Hepatocyte (in vitro differentiated cells): Measurements from ENCODE around the gene FBXO3.

Experiments
- CTCF ChIP-seq: fragments of 200-600 bp; sonication (generic); IDR thresholded peaks from 2 replicates; pipeline ENCODE4 v1.5.1; 2016; ENCODE audit warnings: antibody characterized with exemption, mild to moderate bottlenecking; ENCODE audit not compliant: poor library complexity
- EZH2 ChIP-seq: fragments of 200-600 bp; sonication (generic); IDR thresholded peaks from 2 replicates; pipeline ENCODE4 v1.6.1; 2016; ENCODE audit warnings: antibody characterized with exemption, mild to moderate bottlenecking, borderline replicate concordance
- EZH2phosphoT487 ChIP-seq: fragments of 200-600 bp; sonication (generic); IDR thresholded peaks from one replicate; pipeline ENCODE4 v1.6.1; 2018; ENCODE audit warnings: antibody characterized with exemption, mild to moderate bottlenecking, low read depth, moderate library complexity; ENCODE audit not compliant: unreplicated experiment, severe bottlenecking

GRCh38 chr11:33700502-33701271 is 73.6 kb downstream of the FBXO3 start, which contains the start of gene C11orf91:
- TF ChIP-seq EZH2phosphoT487 (no peak), CTCF (no peak), EZH2 (no peak)
